Subcutaneous abdominal adipose tissue (tissue), 5 donors: Measurements from ENCODE around the gene SAMD14.

Experiments
- H3K27ac ChIP-seq: one replicate; pipeline ENCODE4 v1.7.0; 2013; ENCODE audit warnings: low read depth, mild to moderate bottlenecking, inconsistent platforms, low read length, moderate library complexity
- H3K27me3 ChIP-seq, 5 donors: one replicate each; pipeline ENCODE4 v1.7.0; 2013; ENCODE audit warnings: low read length in 5 of 5, inconsistent platforms in 1 of 5; ENCODE audit not compliant: control insufficient read depth in 5 of 5, insufficient read depth in 4 of 5
- H3K36me3 ChIP-seq, 5 donors: one replicate each; pipeline ENCODE4 v1.7.0; 2013; ENCODE audit warnings: low read length in 5 of 5; ENCODE audit not compliant: control insufficient read depth in 5 of 5, insufficient read depth in 5 of 5
- H3K4me1 ChIP-seq, 5 donors: one replicate each; pipeline ENCODE4 v1.7.0; 2013; ENCODE audit warnings: low read length in 5 of 5, mild to moderate bottlenecking in 3 of 5, moderate library complexity in 1 of 5; ENCODE audit not compliant: control insufficient read depth in 5 of 5, insufficient read depth in 5 of 5
- H3K4me3 ChIP-seq, 5 donors: one replicate each; pipeline ENCODE4 v1.7.0; 2013; ENCODE audit warnings: low read length in 5 of 5, low read depth in 1 of 5
- H3K9ac ChIP-seq, 5 donors: one replicate each; pipeline ENCODE4 v1.7.0; 2013; ENCODE audit warnings: low read length in 5 of 5, mild to moderate bottlenecking in 4 of 5, moderate library complexity in 3 of 5
- H3K9me3 ChIP-seq, 5 donors: one replicate each; pipeline ENCODE4 v1.7.0; 2013; ENCODE audit warnings: low read length in 5 of 5; ENCODE audit not compliant: control insufficient read depth in 5 of 5
- donor health status: healthy.
- donor health status: healthy.
- donor health status: healthy.
- donor health status: healthy.
- donor health status: healthy.

The SAMD14 gene

GRCh38 chr17:50172130-50172529 lies 42.2 kb upstream of the SAMD14 start:
- H3K9ac ChIP-seq: no peak overlapping the region
- H3K36me3 ChIP-seq: no peaks in the 10 kb centered on the region
- H3K4me3 ChIP-seq: no peak overlapping the region
- no peaks in the 10 kb centered on the region for H3K9me3 ChIP-seq
- peaks cover 0 to 14% (median 11%) of the 10 kb centered on the region in 5 donors for H3K4me1 ChIP-seq
- H3K27ac ChIP-seq: no peak overlapping the region
- H3K27me3 ChIP-seq: peaks cover 0 to 6% (median 2%) of the 10 kb centered on the region in 5 donors

GRCh38 chr17:50171371-50172071 lies 41.6 kb upstream of the SAMD14 start:
- Histone ChIP-seq H3K4me1 (peaks cover 0 to 14% (median 11%) of the 10 kb centered on the region in 5 donors), H3K9ac (no peak overlapping the region)

GRCh38 chr17:50170662-50171370 lies 40.9 kb upstream of the SAMD14 start:
- Histone ChIP-seq H3K9me3 (no peaks in the 10 kb centered on the region), H3K4me3 (no peak overlapping the region), H3K27me3 (peaks cover 0 to 6% (median 0%) of the 10 kb centered on the region in 5 donors), H3K9ac (no peak overlapping the region), H3K36me3 (no peaks in the 10 kb centered on the region), H3K4me1 (peaks cover 0 to 14% (median 13%) of the 10 kb centered on the region in 5 donors), H3K27ac (no peak overlapping the region)

More at GRCh38 chr17:50171371-50172071, 41.6 kb upstream of the SAMD14 start:
- H3K27ac ChIP-seq: no peak overlapping the region
- H3K27me3 ChIP-seq: peaks cover 0 to 6% (median 0%) of the 10 kb centered on the region in 5 donors
- H3K9me3 ChIP-seq: no peaks in the 10 kb centered on the region
- H3K4me3 ChIP-seq: no peak overlapping the region
- H3K36me3 ChIP-seq: no peaks in the 10 kb centered on the region

GRCh38 chr17:50169881-50170459 lies 40.0 kb upstream of the SAMD14 start:
- H3K9ac ChIP-seq: no peak overlapping the region
- H3K4me1 ChIP-seq: peaks cover 0 to 14% (median 13%) of the 10 kb centered on the region in 5 donors
- H3K27me3 ChIP-seq: peaks cover 0 to 6% (median 0%) of the 10 kb centered on the region in 5 donors
- no peak overlapping the region for H3K27ac ChIP-seq
- no peak overlapping the region for H3K4me3 ChIP-seq
- no peaks in the 10 kb centered on the region for H3K9me3 ChIP-seq
- no peaks in the 10 kb centered on the region for H3K36me3 ChIP-seq

- H3K27me3 ChIP-seq: peaks cover 0 to 6% (median 0%) of the 10 kb centered on the region in 5 donors
- H3K9ac ChIP-seq: no peak overlapping the region
- no peaks in the 10 kb centered on the region for H3K36me3 ChIP-seq
- H3K4me1 ChIP-seq: peaks cover 0 to 14% (median 13%) of the 10 kb centered on the region in 5 donors
- H3K4me3 ChIP-seq: no peak overlapping the region
- no peaks in the 10 kb centered on the region for H3K9me3 ChIP-seq
- H3K27ac ChIP-seq: no peak overlapping the region
Measured at GRCh38 chr17:50169121-50169764, 39.3 kb upstream of the SAMD14 start.

GRCh38 chr17:50168319-50168718 lies 38.4 kb upstream of the SAMD14 start:
- Histone ChIP-seq H3K4me3 (no peak overlapping the region), H3K27ac (no peak overlapping the region), H3K4me1 (peaks cover 0 to 11% (median 8%) of the 10 kb centered on the region in 5 donors), H3K36me3 (no peaks in the 10 kb centered on the region), H3K9me3 (no peaks in the 10 kb centered on the region), H3K9ac (no peak overlapping the region), H3K27me3 (peaks cover 0 to 6% (median 0%) of the 10 kb centered on the region in 5 donors)

- no peak overlapping the region for H3K4me3 ChIP-seq
- H3K27me3 ChIP-seq: peaks cover 0 to 6% (median 0%) of the 10 kb centered on the region in 5 donors
- H3K27ac ChIP-seq: no peak overlapping the region
- no peaks in the 10 kb centered on the region for H3K9me3 ChIP-seq
- peaks cover 0 to 7% (median 2%) of the 10 kb centered on the region in 5 donors for H3K4me1 ChIP-seq
- H3K9ac ChIP-seq: no peak overlapping the region
- H3K36me3 ChIP-seq: no peaks in the 10 kb centered on the region
Measured at GRCh38 chr17:50167371-50167770, 37.4 kb upstream of the SAMD14 start.

GRCh38 chr17:50166518-50167181 lies 36.7 kb upstream of the SAMD14 start:
- no peaks in the 10 kb centered on the region for H3K9me3 ChIP-seq
- no peak overlapping the region for H3K27ac ChIP-seq
- H3K4me3 ChIP-seq: no peak overlapping the region
- H3K36me3 ChIP-seq: no peaks in the 10 kb centered on the region
- H3K9ac ChIP-seq: no peak overlapping the region
- peaks cover 0 to 11% (median 4%) of the 10 kb centered on the region in 5 donors for H3K4me1 ChIP-seq
- peaks cover 0 to 6% (median 0%) of the 10 kb centered on the region in 5 donors for H3K27me3 ChIP-seq

- no peaks in the 10 kb centered on the region for H3K36me3 ChIP-seq
- H3K4me1 ChIP-seq: peaks cover 2 to 16% (median 10%) of the 10 kb centered on the region in 5 donors
- H3K4me3 ChIP-seq: no peak within 1 kb of the TSS
- no peaks in the 10 kb centered on the region for H3K9me3 ChIP-seq
- H3K9ac ChIP-seq: peak within 1 kb of the TSS in 1 of 5 donors; percentile 25
- no peak within 1 kb of the TSS for H3K27ac ChIP-seq
- peaks cover 0 to 6% (median 0%) of the 10 kb centered on the region in 5 donors for H3K27me3 ChIP-seq
Measured at GRCh38 chr17:50165867-50166517, 36.0 kb upstream of the SAMD14 start, which contains the start of gene SGCA. Gene SGCA, plus strand, starts transcription at chr17:50166005. Its CDS starts 36 bp downstream, at chr17:50166041.
